HG03280 (cell line): Measurements from ENCODE around the gene MARCHF9.
"Not testable (repeated sequence)": the region's sequence is repeated elsewhere in the genome, so short reads cannot be mapped to it uniquely, and the experiment has no call there.

Experiments
- ATAC-seq: cut with Tn5 transposase; IDR thresholded peaks from one replicate; pipeline ENCODE4 v1.9.1; 2021; ENCODE audit warnings: mild to moderate bottlenecking, moderate library complexity; ENCODE audit not compliant: unreplicated experiment

Gene MARCHF9

GRCh38 chr12:57754411-57755193 lies at the start of gene MARCHF9:
Gene MARCHF9, plus strand, starts transcription at chr12:57755103. Its CDS starts 426 bp downstream, at chr12:57755529.
- peak; percentile 31 for ATAC-seq

DNA sequence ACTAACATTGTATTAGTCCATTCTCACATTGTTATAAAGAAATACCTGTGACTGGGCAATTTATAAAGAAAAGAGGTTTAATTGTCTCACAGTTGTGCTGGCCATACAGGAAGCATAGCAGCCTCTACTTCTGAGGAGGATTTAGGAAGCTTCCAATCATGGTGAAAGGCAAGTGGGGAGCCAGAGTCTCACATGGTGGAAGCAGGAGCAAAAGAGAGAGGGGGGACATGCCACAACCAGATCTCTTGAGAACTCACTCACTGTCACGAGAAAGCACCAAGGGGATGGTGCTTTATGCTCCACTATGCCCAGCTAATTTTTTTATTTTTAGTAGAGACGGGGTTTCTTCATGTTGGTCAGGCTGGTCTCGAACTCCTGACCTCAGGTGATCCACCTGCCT lies 47.7 kb upstream of the MARCHF9 start:
- ATAC-seq: no peak

GRCh38 chr12:57708296-57708695 lies 46.6 kb upstream of the MARCHF9 start:
- ATAC-seq: no peak

DNA sequence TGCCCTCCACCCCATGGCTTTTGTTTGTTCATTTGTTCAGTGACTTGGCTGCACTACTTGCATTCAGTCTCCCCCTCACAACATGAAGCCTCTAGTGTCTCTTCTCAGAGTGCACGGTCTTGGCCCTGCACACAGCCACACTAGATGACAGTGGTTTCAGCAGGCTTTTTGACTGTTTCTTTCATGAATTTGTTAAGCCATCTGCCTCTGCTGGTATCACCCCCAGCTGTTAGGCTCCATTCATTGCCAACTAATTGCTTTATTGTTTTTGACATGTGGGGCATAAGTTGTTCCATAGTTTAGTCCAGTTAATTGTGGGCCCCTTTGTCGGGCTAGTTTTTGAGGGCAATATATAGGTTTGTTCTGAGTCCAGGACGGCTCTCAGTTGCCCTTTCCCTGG lies 42.2 kb upstream of the MARCHF9 start:
- ATAC-seq: no peak

- ATAC-seq: no peak
Observed at GRCh38 chr12:57713209-57713608, 41.7 kb upstream of the MARCHF9 start.

- not testable (repeated sequence) for ATAC-seq
Observed at GRCh38 chr12:57715036-57715748, 39.7 kb upstream of the MARCHF9 start.

GRCh38 chr12:57715786-57716185 lies 39.1 kb upstream of the MARCHF9 start:
- ATAC-seq: no peak

- no peak for ATAC-seq
Observed at GRCh38 chr12:57716305-57716704, 38.6 kb upstream of the MARCHF9 start.

- no peak for ATAC-seq
Observed at GRCh38 chr12:57717131-57717530, 37.8 kb upstream of the MARCHF9 start.

DNA sequence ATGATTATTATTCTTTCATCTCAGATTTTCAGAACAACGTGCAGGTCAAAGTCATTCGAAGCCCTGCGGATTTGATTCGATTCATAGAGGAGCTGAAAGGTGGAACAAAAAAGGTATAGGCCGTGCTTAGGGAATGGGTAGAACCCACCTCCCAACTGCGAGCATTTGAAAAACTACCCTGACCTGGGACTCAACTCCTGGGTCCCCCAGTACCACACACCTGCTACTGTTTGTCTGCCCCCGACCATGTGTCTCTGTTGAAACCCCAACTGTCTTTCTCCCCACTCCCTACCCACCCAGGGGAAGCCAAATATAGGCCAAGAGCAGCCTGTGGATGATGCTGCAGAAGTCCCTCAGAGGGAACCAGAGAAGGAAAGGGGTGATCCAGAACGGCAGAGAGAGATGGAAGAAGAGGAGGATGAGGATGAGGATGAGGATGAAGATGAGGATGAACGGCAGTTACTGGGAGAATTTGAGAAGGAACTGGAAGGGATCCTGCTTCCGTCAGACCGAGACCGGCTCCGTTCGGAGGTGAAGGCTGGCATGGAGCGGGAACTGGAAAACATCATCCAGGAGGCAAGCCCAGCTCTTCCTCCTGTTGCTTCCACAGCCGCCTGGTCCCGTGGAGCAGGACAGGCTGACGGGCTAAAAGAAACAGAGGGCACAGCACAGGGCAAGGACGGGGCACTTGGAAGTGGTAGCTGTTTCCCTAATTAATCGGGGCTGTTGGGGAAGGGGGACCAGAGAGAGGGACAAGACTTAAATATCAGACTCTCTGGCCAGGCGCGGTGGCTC lies 36.9 kb upstream of the MARCHF9 start:
- ATAC-seq: no peak

DNA sequence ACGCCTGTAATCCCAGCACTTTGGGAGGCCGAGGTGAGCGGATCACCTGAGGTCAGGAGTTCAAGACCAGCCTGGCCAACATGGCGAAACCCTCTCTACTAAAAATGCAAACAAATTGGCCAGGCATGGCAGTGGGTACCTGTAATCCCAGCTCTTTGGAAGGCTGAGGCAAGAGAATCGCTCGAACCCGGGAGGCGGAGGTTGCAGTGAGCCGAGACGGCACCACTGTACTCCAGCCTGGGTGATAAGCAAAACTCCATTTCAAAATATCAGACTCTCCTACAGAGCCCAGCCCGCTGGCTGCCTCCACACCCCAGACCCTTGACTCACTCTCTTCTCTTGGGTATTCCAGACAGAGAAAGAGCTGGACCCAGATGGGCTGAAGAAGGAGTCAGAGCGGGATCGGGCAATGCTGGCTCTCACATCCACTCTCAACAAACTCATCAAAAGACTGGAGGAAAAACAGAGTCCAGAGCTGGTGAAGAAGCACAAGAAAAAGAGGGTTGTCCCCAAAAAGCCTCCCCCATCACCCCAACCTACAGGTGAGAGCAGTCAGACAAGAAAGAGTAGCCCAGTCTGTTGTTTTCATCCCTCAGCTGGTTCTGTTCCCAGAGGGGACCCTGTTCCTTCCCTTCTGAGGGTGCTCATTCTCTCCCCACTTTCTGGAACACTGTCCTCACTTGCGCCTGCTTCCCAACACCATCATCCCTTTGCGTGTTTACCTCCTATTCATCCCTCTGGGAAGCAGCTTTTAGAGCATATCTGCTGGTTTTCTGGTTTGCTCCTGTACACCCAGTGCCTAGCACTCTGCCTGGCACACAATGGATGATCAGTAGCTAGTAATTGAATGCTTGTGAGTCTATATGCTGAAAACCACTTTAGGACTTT lies 36.0 kb upstream of the MARCHF9 start:
- no peak for ATAC-seq

DNA sequence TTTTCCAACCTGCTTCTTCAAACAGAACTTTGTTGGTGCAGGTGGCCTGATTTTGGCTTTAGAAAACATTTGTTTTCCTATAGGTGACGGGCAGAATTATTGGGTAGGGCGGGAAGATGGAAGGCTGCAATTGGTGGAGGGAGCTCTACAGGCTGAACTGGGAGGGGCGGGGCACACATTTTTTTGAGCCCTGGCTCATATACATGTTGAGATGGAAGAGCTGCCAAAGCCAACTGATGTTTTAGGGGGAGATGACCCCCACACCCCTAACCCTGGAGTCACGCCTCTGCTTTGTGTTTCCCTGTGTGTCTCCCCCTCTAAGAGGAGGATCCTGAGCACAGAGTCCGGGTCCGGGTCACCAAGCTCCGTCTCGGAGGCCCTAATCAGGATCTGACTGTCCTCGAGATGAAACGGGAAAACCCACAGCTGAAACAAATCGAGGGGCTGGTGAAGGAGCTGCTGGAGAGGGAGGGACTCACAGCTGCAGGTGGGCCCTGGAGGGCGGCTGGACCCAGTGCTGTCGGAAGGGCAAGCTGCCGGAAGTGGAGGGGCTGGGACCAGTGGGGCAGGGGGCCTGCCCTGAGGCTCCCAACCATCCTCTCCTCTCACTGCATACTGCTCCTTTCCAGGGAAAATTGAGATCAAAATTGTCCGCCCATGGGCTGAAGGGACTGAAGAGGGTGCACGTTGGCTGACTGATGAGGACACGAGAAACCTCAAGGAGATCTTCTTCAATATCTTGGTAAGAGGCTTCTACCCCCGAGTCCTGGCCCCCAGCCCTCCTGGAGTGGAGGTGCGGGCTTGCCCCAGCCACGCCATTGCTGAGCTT lies 34.9 kb upstream of the MARCHF9 start:
- ATAC-seq: no peak

GRCh38 chr12:57720606-57721595 lies 34.0 kb upstream of the MARCHF9 start:
- ATAC-seq: no peak

- ATAC-seq: not testable (repeated sequence)
Observed at GRCh38 chr12:57721846-57722608, 32.9 kb upstream of the MARCHF9 start.

- ATAC-seq: no peak
Observed at GRCh38 chr12:57722716-57723629, 31.9 kb upstream of the MARCHF9 start.

DNA sequence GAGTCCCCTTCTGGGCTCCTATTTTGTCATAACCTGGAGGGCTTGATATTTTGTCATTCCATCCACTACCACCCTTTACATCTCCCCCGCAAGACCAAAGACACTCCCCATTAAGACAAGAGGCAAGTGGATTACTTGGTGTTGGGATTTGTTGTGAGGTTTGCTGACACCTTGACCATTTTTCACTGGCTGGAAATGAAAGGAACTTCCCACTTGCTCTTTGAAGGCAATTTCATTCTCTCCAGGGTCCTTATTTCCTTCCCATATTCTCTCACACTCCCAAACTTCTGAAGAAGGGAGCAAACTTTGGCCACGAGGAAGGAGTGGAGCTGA lies 31.3 kb upstream of the MARCHF9 start:
- no peak for ATAC-seq
